AG04449 (cell line): ENCODE results near the gene RBPJ.

ENCODE experiments used
- CTCF ChIA-PET: fragments of 350-600 bp; formaldehyde crosslinking; extraction: SDS; loops from one replicate; lab custom pipeline; 2021; ENCODE audit warnings: antibody characterized with exemption; lab: Yijun Ruan, JAX
- POLR2A ChIA-PET: fragments of 400-600, 350-600 bp; formaldehyde crosslinking; extraction: SDS; loops from one replicate; lab custom pipeline; 2020; ENCODE audit warnings: antibody characterized with exemption, inconsistent platforms; lab: Yijun Ruan, JAX
- DNase-seq: peaks from one replicate; pipeline ENCODE4 v3.0.0-alpha.2; 2010; ENCODE audit warnings: low read depth, low spot score
- H3K4me3 ChIP-seq: 2 replicates; pipeline ENCODE4 v1.5.1; 2011; ENCODE audit warnings: low read depth, mild to moderate bottlenecking, control low read depth, low read length
- TF ChIP-seq, protein P1 (sequence below): IDR thresholded peaks from one replicate; pipeline ENCODE4 v1.5.1; 2011; ENCODE audit warnings: mild to moderate bottlenecking, moderate library complexity, low read length, control low read depth, inconsistent platforms; ENCODE audit not compliant: insufficient read depth; ENCODE audit errors: missing control alignments

The RBPJ gene

DNA sequence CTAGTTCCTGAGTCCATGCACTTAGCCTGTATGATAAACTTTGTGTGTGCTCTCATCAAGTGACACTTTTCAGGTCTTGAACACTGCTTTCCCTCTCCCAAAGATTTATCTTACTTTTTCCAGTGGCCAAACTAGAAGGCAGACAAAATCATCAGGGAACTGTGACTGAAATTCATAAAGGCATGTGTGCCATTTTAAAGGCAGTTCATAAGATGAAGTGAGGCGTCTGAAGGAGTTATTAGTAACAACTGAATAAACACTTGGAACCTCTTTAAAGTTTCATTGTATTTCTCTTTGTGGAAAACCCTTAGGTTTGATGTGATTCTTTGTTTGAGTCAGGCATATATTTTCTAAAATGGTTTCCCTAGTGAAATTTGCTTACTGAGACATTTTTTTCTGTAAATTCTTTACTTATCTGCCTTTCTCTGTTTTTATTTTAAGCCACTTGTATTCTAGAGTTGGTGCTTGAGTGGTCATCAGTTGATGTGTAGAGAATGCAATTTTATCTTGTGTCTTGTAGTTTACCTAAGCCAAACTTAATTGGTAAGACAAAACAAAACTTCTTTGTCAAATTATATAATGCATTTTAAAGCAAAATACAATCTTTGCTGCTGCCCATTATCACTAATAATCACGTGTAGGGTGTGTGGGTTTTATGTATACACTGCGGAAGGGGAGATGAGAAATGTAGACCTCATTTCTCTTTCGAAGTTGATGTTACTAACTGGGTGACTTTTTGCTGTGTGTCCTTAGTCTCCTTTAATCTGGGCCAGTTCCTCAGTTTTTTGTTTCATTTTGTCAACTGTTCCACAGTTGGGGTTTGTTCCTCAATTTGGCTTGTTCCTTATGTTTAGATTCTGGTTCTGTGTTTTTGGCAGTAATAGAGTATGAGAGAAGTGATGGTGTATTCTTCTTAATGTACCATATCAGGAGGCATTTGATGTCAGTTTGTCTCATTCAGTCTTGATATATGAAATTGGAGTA, 56.8 kb downstream of the RBPJ start:
- POLR2A ChIA-PET = no interaction called here
- DNase-seq = no peak
- CTCF ChIA-PET = interaction anchor here (1.0 to 1.5 kb wide), 3 partner anchors 16 to 49 kb away, joined by 3 to 4 read pairs (median 3); no protein-coding TSS in a partner anchor
- no peak overlapping the region for H3K4me3 ChIP-seq
- TF ChIP-seq, protein P1, sequence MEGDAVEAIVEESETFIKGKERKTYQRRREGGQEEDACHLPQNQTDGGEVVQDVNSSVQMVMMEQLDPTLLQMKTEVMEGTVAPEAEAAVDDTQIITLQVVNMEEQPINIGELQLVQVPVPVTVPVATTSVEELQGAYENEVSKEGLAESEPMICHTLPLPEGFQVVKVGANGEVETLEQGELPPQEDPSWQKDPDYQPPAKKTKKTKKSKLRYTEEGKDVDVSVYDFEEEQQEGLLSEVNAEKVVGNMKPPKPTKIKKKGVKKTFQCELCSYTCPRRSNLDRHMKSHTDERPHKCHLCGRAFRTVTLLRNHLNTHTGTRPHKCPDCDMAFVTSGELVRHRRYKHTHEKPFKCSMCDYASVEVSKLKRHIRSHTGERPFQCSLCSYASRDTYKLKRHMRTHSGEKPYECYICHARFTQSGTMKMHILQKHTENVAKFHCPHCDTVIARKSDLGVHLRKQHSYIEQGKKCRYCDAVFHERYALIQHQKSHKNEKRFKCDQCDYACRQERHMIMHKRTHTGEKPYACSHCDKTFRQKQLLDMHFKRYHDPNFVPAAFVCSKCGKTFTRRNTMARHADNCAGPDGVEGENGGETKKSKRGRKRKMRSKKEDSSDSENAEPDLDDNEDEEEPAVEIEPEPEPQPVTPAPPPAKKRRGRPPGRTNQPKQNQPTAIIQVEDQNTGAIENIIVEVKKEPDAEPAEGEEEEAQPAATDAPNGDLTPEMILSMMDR = no peak

DNA sequence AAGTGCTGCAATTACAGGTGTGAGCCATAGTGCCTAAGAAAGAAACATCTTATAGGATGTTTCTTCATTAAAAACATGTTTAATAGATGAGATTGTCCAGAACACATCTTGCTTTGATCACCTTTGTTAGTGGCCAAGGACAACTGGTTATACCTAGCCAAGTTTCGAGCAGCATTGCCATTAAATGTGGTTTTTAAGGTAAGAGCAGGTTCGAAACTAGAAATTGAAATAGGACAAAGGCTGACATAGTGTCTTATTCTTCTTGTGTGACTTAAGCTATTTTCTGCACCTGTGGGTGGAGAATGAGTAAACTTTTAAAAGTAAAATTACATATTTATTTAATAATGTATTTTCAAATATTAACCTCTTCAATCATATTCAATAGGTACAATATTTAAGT, 59.0 kb downstream of the RBPJ start:
- CTCF ChIA-PET = interaction anchor here (1.1 to 1.3 kb wide), 2 partner anchors 29 to 31 kb away, joined by 3 read pairs; no protein-coding TSS in a partner anchor
- POLR2A ChIA-PET = no interaction called here
- no peak for DNase-seq
- H3K4me3 ChIP-seq = no peak overlapping the region
- TF ChIP-seq, protein P1 = no peak

DNA sequence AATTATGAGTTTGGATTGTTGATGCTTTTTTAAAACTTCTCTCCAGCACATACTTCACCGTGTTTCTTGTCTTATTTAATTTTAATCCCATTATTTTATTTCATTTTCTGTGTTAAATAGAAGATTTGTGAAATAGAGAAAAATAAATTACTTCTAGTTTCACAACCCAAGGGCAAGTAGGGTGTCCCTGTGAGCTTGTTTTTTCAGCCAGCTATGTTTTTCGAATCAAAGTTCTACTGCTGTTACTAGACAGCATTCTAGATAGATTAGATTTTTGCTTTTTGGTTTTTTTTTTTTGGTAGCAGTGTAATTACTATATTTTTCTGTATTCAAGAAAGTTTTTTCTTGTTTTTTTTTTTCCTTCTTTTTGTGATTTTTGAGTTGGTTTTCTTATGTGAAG, 59.9 kb downstream of the RBPJ start:
- POLR2A ChIA-PET = no interaction called here
- TF ChIP-seq, protein P1 = no peak
- CTCF ChIA-PET = interaction anchor here (1.1 kb wide), 1 partner anchor 29 kb away, joined by 3 read pairs; no protein-coding TSS in a partner anchor
- H3K4me3 ChIP-seq = no peak overlapping the region
- DNase-seq = no peak

DNA sequence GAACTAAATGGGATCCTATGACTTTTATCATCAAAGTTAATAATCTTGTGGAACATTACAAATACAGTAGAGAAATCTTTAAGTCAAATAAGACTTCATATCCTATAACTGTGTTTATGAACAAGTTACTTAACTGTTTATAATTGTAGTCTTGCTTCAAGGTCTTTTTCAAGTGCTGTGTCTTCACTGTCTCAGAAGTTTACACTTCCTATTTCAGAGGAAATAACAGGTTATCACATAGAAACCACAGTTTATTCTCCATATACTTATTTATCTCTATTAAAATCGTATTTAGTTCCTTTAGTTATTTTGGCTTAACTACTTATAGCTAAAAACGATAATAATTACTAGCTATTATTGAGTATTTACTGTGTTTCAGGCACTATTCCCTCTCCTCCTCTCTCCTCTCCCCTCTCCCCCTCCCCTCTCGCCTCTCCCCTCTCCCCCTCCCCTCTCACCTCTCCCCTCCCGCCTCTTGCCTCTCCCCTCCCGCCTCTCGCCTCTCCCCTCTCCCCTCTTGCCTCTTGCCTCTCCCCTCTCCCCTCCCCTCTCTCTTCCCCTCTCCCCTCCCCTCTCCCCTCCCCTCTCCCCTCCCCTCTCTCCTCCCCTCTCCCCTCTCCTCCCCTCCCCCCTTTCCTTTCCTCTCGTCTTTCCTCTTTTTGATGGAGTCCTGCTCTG, 63.7 kb downstream of the RBPJ start:
- ChIA-PET POLR2A (no interaction called here), CTCF (interaction anchor here (1.7 kb wide), 1 partner anchor 11 kb away, joined by 9 read pairs; no protein-coding TSS in a partner anchor)
- H3K4me3 ChIP-seq = no peak overlapping the region
- TF ChIP-seq, protein P1 = no peak
- DNase-seq = no peak

DNA sequence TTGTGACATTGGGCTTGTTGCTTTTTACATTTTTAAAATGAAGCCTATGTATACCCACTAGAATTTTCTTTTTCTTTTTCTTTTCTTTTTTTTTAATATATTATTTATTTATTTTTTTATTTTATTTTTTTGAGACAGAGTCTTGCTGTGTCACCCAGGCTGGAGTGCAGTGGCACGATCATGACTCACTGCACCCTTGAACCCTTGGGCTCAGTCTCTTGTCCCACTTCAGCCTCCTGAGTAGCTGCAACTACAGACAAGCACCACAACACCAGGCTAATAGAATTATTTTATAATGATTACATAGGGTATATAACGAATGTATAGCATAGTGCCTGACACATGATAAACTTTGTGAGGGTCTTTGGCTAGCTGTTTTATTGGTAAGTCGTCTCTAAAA, 64.9 kb downstream of the RBPJ start:
- TF ChIP-seq, protein P1 = no peak
- H3K4me3 ChIP-seq = no peak overlapping the region
- ChIA-PET CTCF (interaction anchor here (1.1 to 2.0 kb wide), 3 partner anchors 25 to 397 kb away, joined by 4 to 6 read pairs (median 5); no protein-coding TSS in a partner anchor), POLR2A (no interaction called here)
- no peak for DNase-seq
